ENCODE results near the gene OSGIN1.

Gene OSGIN1

DNA sequence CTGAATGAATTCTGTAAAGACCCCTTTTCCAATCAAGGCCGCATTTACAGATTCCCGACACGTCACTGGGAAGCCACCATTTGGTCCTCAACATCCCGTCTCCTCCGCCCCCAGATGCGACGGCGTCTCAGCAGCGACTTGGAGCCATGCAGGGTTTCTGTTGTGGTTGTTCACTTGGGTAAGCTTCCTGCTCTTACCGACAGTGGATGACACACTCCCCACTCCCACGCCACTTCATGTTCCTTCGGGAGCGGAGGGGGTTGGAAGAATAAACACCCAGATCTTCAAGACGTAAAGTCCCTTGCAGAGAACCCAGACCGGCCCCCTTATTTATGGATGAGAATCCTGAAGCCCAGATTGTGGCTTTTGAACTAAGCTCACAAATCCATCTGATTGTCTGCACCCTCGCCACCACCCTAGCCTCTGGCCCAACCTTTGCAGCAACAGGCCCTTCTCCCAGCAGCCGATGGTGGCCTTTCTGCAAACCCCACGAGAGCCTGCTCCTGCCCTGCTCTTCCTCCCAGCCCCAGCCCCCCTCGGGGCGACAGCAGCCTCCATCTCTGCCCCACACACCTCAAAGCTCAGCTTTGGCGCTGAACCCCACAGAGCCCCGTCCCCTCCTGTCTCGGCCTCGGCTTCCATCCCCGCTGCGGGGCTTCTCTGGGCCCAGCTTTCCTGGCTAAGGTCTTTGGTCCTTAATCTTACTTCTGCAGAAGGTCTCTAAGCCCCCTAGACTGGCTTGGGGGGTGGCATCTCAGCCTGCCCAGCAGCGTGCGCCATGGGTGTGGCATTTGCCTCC, 19.0 kb upstream of the OSGIN1 start:
- DNase-seq (ENCODE audit: low read depth in 1 of 2, low spot score in 1 of 2) = no peak
- no peak overlapping the region for H3K27ac ChIP-seq (replicated peaks)
- no peak overlapping the region for H3K4me3 ChIP-seq (replicated peaks; ENCODE audit: insufficient read depth, low read length)
- no peaks in the 10 kb centered on the region for H3K27me3 ChIP-seq (ENCODE audit: insufficient read depth, poor library complexity, severe bottlenecking)
- TF ChIP-seq SPI1 (IDR thresholded peaks at IDR 0.05; ENCODE audit: borderline replicate concordance, low read depth) (no peak), GABPA (IDR thresholded peaks at IDR 0.05; ENCODE audit: low read depth) (no peak), POLR2AphosphoS5 (IDR thresholded peaks at IDR 0.05; ENCODE audit: low read depth) (no peak)
- TF ChIP-seq, protein P1, sequence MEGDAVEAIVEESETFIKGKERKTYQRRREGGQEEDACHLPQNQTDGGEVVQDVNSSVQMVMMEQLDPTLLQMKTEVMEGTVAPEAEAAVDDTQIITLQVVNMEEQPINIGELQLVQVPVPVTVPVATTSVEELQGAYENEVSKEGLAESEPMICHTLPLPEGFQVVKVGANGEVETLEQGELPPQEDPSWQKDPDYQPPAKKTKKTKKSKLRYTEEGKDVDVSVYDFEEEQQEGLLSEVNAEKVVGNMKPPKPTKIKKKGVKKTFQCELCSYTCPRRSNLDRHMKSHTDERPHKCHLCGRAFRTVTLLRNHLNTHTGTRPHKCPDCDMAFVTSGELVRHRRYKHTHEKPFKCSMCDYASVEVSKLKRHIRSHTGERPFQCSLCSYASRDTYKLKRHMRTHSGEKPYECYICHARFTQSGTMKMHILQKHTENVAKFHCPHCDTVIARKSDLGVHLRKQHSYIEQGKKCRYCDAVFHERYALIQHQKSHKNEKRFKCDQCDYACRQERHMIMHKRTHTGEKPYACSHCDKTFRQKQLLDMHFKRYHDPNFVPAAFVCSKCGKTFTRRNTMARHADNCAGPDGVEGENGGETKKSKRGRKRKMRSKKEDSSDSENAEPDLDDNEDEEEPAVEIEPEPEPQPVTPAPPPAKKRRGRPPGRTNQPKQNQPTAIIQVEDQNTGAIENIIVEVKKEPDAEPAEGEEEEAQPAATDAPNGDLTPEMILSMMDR (IDR thresholded peaks at IDR 0.05; ENCODE audit: insufficient read depth, low read length) = no peak
- TF ChIP-seq, protein P2, sequence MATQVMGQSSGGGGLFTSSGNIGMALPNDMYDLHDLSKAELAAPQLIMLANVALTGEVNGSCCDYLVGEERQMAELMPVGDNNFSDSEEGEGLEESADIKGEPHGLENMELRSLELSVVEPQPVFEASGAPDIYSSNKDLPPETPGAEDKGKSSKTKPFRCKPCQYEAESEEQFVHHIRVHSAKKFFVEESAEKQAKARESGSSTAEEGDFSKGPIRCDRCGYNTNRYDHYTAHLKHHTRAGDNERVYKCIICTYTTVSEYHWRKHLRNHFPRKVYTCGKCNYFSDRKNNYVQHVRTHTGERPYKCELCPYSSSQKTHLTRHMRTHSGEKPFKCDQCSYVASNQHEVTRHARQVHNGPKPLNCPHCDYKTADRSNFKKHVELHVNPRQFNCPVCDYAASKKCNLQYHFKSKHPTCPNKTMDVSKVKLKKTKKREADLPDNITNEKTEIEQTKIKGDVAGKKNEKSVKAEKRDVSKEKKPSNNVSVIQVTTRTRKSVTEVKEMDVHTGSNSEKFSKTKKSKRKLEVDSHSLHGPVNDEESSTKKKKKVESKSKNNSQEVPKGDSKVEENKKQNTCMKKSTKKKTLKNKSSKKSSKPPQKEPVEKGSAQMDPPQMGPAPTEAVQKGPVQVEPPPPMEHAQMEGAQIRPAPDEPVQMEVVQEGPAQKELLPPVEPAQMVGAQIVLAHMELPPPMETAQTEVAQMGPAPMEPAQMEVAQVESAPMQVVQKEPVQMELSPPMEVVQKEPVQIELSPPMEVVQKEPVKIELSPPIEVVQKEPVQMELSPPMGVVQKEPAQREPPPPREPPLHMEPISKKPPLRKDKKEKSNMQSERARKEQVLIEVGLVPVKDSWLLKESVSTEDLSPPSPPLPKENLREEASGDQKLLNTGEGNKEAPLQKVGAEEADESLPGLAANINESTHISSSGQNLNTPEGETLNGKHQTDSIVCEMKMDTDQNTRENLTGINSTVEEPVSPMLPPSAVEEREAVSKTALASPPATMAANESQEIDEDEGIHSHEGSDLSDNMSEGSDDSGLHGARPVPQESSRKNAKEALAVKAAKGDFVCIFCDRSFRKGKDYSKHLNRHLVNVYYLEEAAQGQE (IDR thresholded peaks at IDR 0.05; ENCODE audit: insufficient replicate concordance, low read depth) = no peak

DNA sequence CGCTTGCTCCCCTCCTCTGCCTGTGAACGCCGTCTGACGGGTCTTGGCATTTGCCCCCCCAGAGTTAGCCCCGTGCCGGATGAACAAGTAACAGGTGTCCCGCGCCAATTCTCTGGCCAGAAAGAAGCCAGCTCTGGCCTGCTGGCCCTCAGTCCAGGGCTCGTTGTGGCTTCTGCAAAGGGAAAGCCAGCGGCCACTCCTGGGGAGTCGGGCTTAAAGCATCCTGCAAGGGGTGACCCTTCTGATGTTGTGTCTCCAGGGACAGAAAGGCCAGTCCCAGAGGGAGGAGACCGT, 18.4 kb upstream of the OSGIN1 start:
- H3K27ac ChIP-seq (replicated peaks) = no peak overlapping the region
- TF ChIP-seq SPI1 (IDR thresholded peaks at IDR 0.05; ENCODE audit: borderline replicate concordance, low read depth) = no peak
- no peak for TF ChIP-seq POLR2AphosphoS5 (IDR thresholded peaks at IDR 0.05; ENCODE audit: low read depth)
- TF ChIP-seq GABPA (IDR thresholded peaks at IDR 0.05; ENCODE audit: low read depth) = no peak
- TF ChIP-seq, protein P1 (IDR thresholded peaks at IDR 0.05; ENCODE audit: insufficient read depth, low read length) = no peak
- TF ChIP-seq, protein P2 (IDR thresholded peaks at IDR 0.05; ENCODE audit: insufficient replicate concordance, low read depth) = no peak
- no peak overlapping the region for H3K4me3 ChIP-seq (replicated peaks; ENCODE audit: insufficient read depth, low read length)
- DNase-seq (ENCODE audit: low read depth in 1 of 2, low spot score in 1 of 2) = no peak
- H3K27me3 ChIP-seq (ENCODE audit: insufficient read depth, poor library complexity, severe bottlenecking) = no peaks in the 10 kb centered on the region

DNA sequence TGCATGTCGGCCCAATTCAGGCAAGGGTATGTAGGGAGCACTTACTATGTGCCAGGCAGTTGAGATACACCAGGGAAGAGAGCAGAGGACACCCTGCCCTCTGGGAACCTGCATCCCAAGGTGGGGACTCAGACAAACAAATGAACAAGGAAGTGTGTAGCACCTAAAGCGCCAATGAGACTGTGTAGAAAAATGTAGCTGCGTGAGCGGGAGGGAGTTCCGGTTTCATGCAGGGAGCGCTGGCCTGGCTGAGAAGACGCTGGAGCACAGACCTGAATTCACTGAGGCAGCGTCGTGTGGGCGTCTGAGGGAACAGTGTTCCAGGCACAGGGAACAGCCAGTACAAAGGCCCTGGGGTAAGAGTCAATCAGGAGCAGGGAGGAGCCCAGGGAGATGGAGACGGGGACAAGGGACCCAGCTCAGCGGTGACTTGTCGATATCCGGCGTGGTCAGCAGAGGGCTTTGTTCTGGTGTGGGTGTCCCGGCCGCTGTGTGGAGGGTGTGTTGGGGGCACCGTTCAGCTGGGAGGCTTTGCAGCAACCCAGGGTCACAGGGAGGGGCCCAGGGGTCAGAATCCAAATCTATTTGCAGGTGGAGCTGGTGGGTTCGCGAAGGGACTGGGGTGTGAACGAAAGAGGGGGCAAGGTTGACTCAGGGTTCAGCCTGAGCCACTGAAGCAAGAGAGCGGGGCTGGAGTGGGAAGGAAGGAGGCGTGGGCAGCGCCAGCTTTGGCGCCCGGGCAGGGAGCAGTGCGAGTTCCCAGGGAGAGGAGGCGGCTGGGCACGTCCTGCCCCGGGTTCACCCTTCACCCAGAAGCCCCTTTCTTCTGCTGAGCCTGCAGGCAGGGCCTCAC, 17.8 kb upstream of the OSGIN1 start:
- TF ChIP-seq, protein P2 (IDR thresholded peaks at IDR 0.05; ENCODE audit: insufficient replicate concordance, low read depth) = no peak
- TF ChIP-seq SPI1 (IDR thresholded peaks at IDR 0.05; ENCODE audit: borderline replicate concordance, low read depth) = no peak
- TF ChIP-seq GABPA (IDR thresholded peaks at IDR 0.05; ENCODE audit: low read depth) = no peak
- TF ChIP-seq, protein P1 (IDR thresholded peaks at IDR 0.05; ENCODE audit: insufficient read depth, low read length) = no peak
- TF ChIP-seq POLR2AphosphoS5 (IDR thresholded peaks at IDR 0.05; ENCODE audit: low read depth) = no peak
- Histone ChIP-seq H3K4me3 (replicated peaks; ENCODE audit: insufficient read depth, low read length) (no peak overlapping the region), H3K27ac (replicated peaks) (peak overlapping the region; percentile 40), H3K27me3 (ENCODE audit: insufficient read depth, poor library complexity, severe bottlenecking) (no peaks in the 10 kb centered on the region)
- DNase-seq (ENCODE audit: low read depth in 1 of 2, low spot score in 1 of 2) = peak in 1 of 2 experiments; percentile 36
